Activated naive CD4-positive, alpha-beta T cell treated with Interleukin-2 at 50 U/mL for 16 hours (primary cell): ENCODE data around the gene EPB41L1.

Source experiments
- DNase-seq: peaks from one replicate; pipeline ENCODE4 v3.0.0-alpha.2; 2020

Gene EPB41L1

DNA sequence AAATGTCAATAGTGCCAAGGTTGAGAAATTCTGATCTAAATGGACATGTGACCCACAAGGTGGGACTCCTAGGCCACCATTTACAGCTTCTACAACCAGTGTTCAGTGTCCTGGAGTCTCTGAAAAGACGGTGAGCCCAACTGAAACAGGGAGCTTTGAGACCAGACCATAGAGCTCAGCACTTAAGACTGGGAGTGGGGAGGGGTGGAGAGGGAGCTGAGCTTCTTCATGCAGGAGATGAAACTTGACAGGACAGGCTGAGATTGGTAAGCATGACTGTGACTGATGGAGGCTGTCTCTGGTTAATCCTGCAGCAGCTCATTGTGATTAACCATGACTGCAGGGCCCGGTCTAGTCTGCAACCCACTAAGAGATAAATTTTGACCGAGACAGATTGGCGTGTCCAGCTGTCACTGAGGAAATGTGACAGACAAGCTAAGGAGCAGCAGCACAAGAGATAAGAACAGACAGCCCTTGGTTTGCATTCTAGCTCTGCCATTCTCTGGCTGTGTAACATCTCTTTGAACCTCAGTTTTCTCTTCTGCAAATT lies 80.3 kb downstream of the EPB41L1 start:
- DNase-seq = no peak

DNA sequence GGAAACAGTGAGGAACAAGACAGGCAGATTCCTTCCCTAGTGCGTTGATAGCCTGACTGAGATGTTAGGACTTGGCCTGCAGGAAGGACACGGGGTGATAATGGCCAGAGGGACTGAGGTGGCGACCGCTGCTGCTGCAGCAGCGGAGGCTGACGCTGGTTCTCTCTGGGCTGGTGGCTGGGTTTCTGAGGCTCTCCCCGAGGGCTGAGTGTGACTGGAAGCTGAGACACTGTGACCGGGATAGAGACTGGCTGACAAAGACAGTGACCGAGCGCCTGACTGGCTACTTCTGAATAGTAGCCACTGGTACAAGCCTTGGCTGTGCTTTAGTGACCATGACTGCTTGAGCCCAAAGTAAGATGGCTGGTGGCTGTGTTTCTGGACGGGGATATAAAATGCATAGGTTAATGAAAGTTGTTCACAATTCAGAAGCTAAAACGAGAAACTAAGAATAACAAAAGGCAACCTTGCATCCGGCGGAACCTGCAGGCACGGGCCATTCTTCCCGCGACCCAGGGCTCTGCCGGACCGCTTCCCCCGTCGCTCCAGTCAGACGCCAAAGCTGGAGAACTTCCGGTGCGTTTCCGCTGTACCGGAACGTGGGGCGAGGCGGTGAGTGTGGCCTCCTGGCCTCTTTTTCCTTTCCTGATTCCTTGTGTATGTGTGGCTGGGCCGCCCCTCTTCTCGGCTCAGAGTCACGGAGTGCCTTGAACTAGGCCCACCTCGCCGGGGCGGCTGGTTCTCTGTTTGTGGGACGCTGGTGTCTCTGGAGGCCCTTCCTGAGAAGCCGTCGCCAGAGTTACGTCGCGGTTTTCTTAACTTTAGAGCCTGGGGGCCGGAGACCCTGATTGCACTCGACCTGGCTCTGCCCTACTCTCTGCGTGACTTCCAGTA lies 81.6 kb downstream of the EPB41L1 start, which contains the start of gene AAR2:
AAR2 (plus strand) TSS at position 587 of the 894 bp plus-strand sequence. CDS start 3,391 bp downstream, outside the sequence.
- peak; percentile 85 for DNase-seq

DNA sequence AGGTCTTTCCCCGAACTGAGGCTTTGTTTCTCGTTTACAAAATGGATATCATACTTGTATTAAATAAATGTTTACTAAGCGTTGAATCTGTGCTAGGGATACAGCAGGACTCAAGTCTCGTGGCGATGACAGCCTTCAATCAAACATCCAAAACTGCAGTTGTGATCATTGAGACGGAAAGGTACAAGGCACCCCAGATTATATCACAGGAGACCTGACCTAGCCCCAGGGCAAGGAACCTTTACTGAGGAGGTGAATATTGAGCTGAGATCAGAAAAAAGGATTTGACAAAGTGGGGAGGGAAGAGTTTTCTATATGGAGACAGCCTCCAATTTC lies 82.2 kb downstream of the EPB41L1 start:
- no peak for DNase-seq

DNA sequence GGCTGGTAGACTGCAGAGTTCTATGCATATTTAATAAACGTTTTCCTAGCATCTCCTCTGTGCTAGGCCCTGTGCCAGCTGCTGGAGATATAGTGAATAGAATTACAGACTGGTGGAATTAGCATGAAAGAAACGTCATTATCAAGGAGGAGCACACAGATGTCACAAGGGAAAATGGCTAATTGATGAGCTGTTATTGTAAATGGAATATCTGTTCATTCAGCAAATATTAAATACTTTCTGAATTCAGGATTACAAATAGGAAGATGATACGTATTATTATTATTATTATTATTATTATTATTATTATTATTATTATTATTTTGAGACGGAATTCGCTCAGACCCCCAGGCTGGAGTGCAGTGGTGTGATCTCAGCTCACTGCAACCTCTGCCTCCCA lies 82.9 kb downstream of the EPB41L1 start:
- no peak for DNase-seq

DNA sequence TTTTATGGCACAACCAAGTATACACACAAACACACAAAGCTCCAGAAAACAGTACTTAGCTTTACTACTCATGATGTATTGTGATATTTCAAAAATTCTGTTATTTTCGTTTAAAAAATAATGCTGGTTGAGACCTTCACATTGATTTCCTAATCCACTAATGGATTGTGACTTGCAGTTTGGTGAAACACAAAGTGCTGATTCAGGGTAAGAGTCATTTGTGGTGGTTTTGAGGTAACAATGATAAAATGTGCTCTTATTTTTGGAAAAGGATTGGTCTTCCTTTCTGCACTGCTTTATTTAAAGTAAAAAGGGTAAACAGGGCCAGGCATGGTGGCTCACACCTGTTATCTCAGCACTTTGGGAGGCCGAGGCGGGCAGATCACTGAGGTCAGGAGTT lies 83.6 kb downstream of the EPB41L1 start:
- DNase-seq = no peak

DNA sequence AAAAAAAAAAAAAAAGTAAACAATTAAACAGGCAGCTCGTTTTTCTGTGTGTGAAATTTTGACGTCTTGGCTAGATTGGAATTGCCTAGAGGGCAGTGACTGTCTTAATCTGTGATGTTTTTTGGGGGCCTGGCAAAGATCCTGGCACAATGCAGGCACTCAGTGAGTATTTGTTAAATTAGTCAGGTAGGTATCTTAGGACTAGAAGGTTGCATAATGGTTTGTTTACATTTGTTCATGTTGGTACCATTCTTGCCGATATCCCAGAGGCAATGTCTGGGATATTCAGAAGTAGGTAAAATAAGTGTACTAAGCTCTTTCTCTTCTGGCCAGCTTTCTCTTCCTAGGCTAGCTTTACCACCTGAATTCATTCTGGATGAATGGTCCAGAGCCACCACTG lies 84.2 kb downstream of the EPB41L1 start:
- no peak for DNase-seq

DNA sequence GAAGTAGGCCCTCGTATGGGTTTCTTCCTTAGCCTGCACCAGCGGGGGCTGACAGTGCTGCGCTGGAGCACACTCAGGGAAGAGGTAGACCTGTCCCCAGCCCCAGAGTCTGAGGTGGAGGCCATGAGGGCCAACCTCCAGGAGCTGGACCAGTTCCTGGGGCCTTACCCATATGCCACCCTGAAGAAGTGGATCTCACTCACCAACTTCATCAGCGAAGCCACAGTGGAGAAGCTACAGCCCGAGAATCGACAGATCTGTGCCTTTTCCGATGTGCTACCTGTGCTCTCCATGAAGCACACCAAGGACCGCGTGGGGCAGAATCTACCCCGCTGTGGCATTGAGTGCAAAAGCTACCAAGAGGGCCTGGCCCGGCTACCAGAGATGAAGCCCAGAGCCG lies 85.5 kb downstream of the EPB41L1 start:
- DNase-seq = no peak

DNA sequence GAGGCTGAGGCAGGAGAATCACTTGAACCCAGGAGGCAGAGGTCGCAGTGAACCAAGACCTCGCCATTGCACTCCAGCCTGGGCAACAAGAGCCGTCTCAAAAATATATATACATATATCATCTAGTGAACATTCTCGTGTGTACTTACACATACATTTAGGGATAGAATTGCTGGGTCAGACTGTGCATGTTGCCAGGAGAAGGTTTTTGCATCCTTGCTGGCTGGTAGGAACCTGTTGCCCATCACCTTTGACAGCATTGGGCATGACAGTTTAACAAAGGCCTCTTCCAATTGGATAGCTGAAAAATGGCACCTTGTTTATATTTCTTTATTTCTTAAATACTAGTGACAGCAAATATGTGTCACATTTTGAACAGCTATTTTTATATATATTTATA lies 87.1 kb downstream of the EPB41L1 start:
- DNase-seq = no peak

DNA sequence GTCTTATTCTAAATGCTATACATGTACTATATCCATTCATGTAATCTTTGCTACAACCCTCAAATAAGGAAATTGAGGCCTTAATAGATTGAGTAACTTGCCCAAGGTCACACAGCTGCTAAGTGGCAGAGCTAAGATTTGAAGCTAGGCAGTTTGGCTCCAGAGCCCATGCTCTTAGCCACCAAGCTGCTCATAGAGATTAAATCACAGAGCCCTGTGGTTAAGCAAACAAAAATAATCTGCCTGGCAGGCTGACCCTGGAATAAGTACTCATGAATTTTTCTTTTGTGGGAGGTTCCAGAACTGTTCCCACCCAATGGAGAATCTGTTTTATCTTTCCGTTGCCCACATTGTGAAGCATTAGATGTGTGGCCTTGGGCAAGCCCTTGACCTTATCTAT lies 89.2 kb downstream of the EPB41L1 start:
- DNase-seq = no peak

DNA sequence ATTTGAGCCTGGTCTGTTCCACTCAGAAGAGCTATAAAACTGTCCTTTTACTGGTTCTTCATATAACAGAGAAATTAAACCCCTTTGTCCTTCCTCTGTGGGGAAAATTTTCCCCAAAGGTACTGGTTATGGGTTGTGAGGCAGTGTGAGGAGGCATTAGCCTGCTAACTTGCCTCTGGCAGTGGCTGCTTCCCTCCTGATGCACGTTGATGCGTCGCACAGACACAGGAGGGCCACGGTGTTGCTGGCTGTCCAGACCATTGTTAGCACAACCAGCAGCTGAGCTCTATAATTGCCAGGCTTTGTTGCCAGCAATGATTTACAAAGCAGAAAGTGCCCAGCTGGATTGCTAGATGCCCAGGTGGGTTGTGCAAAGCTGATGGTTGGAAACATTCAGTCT lies 91.9 kb downstream of the EPB41L1 start:
- no peak for DNase-seq

DNA sequence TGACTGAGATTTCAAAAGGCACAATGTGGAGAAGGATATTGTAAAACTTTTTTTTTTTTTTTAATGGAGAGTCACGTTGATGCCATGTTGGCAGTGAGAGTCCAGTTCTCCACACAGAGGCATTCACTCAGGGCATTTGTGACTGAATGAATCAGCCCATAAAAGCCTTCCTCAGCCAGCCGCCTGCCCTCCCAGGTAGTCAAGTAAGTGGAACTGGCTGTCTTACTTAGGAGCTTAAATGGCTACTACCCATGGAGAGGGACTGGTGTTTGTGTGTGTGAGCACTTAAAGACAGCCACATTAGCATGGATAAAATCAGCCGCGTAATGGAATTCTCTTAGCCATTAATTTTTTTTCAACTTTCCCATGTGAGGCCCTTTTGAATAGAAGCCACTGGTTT lies 94.3 kb downstream of the EPB41L1 start:
- DNase-seq = no peak

DNA sequence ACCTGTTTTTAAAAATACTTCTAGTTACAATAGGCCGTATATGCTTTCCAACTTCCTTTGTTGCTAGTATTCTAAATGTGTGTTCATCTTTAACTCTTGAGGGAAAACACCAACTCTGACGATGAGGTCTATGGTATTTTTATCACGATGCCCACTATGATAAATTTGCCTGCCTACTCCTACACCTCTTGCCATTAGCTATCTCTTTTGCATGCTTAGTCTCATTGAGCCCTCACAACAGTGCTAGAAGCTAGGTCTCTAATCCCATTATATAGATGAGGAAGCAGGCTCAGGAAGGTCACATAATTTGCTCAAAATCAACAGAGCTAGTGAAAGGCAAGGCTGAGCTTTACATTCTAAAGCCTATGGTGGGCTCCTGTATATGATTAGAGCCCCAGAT lies 94.9 kb downstream of the EPB41L1 start:
- DNase-seq = no peak

DNA sequence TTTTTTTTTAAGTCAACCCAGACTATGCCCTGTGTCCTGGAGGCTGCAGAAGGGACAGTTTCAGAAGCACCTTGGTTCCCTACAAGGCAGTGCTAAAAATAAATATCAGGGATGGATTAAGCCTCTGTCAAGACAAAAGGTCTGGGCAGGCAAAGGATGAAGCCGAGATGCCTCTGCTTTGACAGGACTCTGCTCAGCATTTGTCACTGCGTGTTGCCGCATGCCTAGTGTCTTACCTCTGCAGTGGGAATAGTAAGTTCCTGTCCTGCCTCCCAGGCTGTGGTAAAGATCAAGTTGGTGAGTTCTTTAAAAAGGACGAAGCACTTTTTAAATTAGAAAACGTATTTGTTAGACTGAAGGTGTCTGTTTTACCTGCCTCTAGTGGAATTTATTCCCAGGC lies 96.9 kb downstream of the EPB41L1 start:
- no peak for DNase-seq

DNA sequence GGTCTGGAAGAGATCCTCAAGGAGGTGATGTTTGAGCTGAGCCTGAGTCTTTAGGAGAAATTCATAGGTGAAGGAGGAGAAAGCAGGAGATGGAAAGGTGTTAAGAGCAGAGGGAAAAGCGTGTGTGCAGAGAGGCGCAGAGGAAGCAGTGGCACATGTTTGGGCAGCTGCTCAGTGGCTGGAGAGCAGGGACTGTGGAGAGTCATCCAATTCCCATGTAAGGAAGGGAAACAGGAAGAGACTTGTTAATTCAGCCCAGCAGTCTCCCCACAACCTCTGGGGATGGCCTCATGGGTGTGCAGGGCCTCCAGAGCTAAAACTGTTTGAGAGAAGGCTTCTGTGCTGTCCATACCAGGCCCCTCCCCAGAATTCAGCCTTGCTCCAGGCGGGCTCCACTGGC lies 98.0 kb downstream of the EPB41L1 start:
- DNase-seq = no peak

DNA sequence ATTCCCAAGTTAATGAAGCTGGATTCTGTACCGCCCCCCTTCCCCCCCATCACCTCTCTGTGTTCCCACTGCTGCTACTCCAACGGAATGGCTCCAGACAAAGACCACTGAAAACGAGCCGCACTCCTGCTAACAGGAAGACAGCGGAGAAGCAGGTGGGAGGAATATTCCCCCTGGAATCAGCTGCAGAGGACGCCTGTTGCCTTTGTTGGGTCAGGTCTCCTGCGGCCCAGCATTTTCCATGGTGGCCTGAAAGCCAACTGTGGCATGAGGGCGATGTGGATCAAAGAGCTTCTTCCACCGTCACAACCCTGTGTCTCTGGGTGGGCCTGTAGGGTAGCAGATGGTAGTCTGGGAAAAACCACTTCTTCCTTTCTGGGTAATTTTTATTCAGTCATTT lies 98.5 kb downstream of the EPB41L1 start:
- no peak for DNase-seq

DNA sequence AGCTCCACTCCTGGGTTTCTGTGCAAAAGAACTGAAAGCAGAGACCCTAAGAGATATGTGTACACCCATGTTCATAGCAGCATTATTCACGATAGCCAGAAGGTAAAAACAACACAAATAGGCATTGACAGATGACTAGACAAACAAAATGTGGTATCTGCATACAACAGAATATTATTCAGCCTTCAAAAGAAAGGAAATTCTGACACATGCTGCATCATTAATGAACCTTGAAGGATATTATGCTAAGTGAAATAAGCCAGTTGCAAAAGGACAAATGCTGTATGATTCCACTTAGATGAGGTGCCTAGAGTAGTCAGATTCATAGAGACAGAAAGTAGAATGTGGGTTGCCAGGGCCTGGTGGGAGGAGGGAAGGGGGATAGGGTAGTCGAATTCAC lies 99.5 kb downstream of the EPB41L1 start:
- DNase-seq = no peak

DNA sequence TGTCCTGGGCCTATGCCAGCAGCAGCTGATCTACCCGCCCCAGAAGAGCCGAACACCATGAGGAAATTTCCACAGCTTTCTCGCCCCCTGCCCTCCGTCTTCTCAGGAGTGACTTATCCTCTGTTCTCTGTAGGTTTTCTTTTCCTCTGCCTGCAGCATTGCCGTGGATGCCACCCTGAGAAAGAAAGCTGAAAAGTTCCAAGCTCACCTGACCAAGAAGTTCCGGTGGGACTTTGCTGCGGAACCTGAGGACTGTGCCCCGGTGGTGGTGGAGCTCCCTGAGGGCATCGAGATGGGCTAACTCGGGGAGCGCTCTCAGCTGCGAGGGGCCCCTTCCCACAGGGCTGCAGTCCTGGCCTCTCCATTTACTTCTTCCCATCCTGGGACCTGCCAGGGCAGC lies 100.9 kb downstream of the EPB41L1 start:
- no peak for DNase-seq

DNA sequence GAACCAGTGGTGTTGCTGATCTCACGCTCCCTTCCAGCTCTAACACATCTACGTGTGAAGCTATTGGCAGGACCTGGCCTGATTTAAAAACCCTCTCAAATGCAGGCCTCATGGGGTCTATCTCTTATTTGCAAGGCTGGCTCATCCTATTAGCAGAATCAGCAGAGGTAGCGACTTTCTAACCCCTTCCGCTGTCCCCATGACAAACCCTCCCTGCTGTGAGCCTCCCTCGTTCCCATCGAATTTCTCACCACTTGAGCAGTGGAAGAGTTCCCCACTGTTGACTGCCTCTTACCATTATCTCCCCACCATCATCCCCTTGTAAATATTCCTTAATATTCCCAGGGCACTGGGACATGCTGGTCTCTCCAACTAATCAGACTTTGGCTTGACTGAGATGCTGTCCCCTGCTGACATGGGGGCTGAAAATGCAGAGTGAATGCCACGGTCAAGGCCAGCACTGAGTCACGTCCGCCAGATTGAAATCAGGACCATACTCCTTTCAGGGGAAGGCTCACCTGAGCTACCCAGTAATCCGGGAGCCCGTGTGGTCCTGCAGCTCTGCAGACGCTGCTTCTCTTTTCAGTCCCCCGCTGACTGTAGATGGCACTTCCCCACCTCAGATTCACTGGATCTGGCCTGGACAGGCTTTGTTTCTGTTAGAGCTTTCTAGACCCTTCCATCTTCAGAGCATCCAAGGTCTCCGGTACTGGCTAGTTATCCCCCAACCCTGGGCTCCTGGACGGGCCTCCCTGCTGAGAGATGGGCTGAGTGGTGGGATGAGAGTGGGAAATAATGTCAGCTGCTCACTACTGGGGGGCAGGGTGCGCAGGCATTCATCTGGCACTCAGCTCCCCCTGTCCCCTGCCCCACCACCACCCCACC lies 104.9 kb downstream of the EPB41L1 start:
- DNase-seq = no peak

DNA sequence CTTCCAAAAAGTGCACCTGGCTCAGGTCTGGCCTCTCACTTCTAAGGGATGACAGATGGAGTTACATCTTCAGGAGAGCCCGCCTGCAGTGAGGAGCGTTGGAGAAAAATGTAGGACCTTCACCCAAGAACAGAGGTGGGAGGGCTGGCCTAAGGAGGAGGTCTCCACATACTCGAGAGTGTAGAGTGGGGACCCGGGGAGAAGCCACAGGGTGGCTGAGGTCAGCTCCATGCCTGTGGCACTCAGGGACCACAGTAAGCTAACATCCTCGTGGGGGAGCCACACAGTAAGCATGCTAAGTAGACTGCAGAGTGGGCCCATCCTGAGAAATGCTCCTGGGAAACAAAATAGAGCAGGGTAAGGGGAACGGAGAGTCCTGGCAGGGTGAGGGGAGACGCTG lies 105.8 kb downstream of the EPB41L1 start:
- DNase-seq = no peak

DNA sequence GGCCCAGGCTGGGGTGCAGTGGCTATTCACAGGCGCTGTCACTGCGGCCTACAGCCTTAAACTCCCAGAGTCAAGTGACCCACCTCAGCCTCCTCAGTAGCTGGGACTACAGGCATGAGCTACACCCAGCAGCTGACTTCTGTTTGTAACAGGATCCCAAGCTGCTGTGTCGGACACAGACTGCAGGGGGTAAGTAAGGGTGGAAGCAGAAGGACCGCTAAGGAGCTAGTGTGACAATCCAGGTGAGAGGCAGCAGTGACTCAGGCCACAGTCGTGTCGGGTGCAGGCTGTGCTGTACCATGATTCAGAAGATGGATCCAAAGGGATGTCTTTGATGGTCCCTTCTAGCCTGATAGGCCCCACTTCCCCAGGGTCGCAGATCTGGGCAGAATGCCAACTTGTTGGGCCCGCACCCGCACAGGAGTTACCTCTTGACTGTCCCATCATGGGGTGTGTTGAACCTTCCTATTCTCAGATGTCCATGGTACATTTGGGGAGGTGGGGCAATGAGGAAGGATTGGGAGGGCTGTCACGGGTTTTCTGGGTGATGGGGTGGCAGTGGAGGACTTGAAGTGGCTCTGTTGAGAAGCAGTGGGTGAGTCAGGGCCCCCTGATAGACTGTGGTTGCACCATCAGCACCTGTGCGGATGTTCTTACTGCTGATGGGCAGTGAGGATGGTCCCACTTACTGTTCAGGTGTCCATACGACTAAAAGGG lies 107.0 kb downstream of the EPB41L1 start:
- DNase-seq = no peak

DNA sequence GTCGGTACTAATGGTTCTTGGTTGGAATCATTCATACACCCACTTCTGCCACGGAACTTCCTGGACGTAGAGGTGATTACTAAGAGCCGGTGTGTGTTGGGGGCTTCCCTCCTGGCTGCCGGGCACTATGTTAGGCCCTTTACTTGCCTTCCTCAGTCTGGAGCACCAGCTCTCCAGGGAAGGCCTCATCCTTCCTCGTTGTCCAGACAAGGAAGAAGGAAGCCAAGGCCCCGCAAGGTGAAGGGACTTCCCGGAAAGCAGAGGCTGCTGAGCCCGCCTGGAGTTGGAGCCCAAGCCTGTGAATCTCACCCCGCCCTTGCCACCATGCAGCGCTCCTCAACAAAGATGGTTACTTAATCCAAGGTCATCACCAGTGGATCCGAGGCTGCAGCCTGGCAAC lies 107.9 kb downstream of the EPB41L1 start:
- DNase-seq = no peak

DNA sequence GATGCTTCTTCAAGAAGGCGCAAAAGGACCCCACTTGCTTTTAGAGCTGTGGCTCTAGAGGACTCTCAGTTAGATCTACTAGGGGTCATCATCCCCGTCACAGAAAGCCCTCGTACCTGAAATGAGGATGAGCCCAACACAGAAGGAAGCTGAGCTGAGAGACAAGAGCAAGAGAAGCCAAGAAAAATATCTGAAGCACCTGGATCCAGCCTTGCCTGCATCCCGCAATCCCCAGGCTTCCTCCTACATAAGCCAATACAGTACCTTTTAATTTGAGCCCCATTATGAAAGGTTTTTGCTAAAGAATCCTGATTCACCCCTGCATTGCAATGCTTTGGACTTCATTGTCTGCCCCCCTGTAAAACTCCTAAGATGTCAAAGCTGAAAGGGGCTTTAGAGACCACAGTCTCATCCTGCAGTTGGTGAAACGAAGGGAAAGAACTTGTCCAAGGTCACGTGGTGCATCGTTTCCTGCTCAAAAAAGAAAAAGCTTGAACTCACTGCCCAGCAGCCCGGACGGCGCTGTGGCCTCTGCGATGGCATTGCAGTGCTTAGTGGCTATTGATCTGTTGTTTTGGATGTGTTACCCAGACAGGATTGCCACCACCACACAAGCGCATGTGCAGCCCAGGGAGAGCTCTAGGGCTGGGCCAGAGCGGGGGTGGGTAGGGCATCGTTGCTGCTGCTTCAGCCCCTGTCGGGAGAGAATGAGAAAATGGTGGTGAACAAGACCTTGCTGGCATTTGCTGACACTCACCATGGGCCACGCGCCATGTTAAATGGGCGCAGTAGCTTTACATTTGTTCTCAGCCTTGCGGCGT lies 110.1 kb downstream of the EPB41L1 start:
- no peak for DNase-seq
